HG03175 (cell line): ENCODE results near the gene POLA1.

ENCODE experiments used
- ATAC-seq: cut with Tn5 transposase; IDR thresholded peaks from one replicate; pipeline ENCODE4 v1.9.1; 2021; ENCODE audit warnings: mild to moderate bottlenecking, moderate library complexity; ENCODE audit not compliant: unreplicated experiment

Gene POLA1

DNA sequence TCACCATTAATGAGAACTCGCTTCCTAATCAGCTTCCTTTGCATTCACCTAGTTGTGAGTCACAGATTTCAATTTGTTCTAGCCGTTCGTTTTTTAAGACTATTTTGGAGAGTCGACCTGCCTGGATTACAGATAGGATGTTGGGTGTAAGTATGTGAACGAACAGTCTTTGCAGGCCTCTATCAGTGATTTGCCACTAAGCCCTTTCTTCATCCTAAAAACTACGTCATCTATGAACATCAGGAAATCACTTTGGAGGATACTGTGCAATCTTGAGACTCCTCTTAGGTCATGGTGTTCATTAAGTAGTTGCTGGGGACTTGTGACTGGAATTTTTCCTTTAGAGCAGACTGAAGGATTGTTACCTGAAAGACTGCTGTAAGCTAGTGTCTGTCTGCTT is 1.1 kb downstream of the POLA1 start:
- no peak for ATAC-seq

DNA sequence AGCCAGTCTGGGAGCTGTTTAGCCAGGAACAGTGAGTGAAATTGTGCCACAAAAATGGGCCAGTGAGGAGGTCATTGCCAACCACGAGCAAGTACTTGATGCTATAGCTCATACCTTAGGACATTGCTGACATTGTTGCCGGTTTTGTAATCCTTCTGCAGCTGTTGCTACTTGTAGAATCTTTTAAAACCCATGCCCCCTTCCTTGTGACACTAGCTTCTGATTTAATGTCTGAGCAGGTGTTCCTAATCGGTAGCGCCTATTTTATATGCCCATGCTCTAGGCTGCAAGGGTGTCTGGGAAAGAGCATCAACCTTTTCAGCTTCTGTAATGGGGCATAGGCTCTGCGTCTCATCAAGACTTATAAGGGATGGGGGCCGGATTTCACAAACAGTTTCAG is 2.6 kb downstream of the POLA1 start:
- no peak for ATAC-seq

DNA sequence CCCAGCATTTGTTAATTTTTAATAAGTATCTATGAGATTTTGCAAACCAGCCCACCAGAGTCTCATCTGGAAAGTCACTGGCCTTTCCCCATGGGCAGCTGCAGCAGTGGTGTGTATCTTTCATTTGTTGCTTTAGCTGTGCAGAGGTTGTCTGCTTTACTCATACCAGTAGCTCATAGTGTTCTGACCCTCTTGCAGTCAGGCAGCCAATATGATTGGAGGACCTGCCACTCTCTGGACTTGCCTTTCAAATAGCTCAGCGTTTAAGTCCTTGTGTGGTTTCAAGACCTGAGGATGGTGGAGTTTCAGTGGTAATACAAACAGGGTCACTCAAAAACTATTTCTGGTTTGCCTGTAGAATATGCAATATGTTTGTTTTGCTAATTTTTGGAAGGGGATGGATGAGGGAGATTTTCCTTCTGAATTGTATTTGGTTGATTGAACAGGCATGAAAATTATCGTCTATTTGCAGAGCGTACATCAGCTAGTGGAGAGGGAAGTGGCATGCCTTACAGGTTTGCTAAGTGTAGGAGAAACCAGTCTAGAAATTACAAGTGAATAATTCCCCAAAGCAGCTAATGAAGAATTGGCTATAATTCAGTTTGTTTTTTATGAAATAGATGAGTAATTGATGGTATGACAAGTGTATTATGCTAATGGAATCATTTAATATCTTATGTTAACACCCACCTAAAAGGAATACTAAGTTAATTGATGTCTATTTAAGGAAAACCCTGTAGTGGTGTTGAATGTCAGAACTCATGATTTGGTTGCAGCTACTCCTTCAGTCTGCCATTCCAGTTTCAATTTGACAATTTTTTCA is 8.9 kb downstream of the POLA1 start:
- ATAC-seq = peak; percentile 99

DNA sequence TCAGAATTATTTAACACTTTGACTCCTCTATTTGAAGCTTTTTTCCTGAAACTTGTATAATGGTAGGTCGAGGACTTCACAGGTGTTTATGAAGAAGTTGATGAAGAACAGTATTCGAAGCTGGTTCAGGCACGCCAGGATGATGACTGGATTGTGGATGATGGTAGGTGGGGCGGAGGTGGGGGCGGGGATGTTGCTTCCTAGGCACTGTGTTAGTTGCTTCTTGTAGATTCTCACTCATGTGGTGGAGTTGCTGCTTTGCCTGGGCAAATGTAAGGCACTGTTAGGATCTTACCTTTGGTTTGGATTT is 9.4 kb downstream of the POLA1 start:
- no peak for ATAC-seq

DNA sequence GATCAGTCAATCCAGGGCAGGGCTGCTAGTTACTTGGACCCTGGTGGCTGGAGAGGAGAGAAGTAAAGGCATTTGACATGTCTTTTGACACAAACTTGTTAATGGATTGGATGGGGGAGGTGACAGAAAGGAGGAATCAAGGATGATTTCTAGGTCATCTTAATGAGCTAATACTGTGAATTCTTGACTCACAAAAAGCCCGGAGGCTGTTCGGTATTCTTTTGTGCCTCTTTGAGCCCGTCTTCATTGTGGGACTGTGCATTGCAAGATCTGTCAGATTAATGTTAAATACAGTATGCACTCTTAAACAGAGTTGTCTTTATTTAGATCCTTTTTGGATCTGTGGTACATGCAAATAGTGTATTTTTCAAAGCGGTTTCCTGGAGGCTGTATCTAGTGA is 25.1 kb downstream of the POLA1 start:
- no peak for ATAC-seq

DNA sequence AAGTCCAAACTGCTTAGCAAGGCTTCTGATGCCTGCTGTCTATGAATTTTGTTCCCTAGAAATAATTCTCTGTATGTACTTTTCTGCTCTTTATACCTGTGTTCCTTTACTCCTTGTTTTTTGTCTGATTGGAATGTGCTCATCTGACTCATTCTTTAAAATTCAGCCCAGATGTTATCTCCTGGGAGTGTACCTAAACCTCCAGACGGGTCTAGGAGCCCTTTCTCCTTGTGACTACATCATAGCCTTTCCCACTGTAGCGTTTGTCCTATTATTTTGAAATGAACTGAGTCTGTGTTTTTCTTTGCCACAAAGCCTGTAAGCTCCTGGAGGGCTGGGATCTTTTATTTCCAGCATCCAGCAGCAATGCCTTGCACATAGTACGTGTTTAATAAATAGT is 26.3 kb downstream of the POLA1 start:
- ATAC-seq = no peak

DNA sequence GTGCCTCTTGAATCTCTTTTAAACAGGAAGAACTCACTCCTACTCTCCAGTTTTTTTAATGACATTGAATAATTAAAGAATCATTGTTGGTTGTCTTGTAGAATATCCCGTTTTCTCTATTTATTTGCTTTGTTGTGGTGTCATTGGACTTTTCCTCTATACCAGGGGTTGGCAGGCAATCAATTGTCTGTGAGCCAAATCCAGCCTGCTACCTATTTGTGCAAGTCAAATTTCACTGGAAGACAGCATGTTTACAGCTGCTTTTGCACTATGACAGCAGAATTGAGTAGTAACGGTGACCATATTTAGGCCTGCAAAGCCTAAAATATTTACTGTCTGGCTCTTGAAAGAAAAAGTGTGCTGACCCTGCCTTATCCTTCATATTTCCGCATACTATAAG is 34.8 kb downstream of the POLA1 start:
- no peak for ATAC-seq

DNA sequence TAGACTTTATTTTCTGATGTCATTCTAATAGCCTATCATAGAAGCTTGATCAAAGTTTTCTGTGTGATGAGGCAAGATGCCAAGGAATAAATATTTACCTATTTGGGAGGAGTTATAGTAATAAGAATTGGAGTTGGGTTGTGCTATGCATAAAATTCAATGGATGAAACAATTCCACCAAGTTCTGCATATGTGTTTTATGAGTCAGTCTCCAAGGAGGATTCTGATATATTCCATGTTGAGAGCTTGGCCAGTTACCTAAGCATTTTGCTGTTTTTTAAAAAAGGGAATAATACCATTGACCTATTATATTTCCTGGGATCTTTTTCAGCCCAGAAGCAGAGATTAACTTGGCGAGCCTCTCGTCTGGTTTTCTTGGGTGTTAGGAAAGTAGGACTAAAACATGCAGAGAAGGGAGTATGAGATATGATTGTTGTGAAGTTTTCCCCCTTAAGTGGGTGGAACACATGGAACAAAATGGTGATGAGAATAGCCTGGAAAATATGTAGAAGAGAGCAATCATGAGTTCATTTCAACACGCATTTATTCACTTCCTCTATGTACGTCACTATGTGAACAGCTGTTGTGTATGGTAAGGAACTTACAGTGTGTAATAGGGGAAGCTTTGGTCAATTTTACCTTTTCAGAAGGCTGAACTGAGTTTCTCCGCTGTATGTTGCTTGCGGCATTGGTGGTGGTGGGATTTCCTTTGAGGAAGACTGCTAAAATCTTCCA is 39.2 kb downstream of the POLA1 start:
- no peak for ATAC-seq

DNA sequence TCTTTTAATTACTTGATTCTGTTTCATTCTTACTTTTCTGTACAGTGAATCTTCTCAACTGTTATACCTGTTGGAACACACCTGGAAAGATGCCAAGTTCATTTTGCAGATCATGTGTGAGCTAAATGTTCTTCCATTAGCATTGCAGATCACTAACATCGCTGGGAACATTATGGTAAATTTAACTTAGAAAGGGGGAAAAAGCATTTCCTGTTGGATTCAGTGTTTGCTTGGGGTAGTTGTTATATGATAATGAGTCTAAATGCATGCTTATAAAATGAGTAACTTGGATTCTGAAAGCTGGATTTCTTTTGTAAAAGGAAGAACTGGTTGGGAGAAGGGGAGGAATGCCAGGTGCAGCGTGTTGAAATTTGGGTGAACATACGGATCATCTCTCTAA is 47.6 kb downstream of the POLA1 start:
- ATAC-seq = no peak

DNA sequence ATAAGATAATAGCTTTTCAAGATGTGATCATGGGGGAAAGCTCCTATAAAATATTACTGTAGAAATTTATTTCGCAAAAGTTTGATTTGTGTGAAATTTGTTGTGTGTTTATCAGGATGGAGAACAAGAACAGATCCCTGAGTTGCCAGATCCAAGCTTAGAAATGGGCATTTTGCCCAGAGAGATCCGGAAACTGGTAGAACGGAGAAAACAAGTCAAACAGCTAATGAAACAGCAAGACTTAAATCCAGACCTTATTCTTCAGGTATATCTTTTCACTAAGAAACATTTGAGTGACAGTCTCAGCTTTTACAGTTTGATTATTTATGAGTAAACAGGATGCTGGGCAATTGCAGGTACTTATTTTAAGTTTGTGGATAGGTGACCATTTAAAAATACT is 54.5 kb downstream of the POLA1 start:
- ATAC-seq = no peak

DNA sequence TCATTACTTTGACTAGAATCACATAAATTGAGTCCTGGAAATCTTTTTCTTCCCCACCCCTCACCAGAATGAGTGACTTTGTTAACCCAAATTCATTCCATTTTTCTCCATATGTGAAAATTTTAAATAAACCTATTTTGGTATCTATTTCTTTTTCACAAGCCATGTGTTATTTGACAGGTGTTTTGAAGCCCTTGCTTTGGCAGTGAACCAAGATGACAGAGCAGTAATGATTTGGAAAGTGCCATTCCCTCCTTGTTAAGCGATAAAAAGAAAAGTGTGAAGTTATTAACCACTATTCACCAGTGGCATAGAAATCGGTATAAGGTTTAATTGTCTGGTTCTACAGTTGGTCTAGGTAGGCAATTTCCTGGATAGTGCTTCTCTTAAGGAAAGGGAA is 66.1 kb downstream of the POLA1 start:
- ATAC-seq = no peak

DNA sequence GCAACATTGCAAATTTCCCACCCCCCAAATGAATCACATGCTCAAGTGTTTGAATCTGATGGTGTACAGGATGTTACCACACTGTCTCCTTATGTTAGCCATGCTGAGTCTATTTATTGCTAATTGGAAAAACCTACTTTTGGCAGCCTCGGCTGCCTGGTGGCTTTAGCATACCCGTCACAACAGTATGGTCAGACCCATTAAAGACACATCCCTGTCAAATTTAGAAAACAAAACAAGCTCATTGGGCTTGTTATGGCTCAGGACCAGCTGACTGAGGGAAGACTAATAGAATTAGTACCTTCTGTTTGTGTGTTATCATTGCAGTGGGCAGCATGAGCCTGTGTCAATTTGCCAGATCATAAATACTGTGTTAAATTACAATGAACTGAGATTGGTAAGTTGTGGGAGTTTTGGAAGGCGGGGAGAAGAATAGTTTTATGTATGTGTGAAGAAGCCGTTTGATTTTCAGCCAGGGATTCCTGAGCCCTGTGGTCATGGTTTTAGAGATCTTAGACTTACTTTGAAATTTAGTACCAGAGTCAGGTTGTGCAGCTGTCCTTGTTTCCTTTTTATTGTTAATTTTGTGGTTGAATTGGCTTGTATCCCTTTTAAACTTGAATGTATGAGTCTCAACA is 66.8 kb downstream of the POLA1 start:
- no peak for ATAC-seq

DNA sequence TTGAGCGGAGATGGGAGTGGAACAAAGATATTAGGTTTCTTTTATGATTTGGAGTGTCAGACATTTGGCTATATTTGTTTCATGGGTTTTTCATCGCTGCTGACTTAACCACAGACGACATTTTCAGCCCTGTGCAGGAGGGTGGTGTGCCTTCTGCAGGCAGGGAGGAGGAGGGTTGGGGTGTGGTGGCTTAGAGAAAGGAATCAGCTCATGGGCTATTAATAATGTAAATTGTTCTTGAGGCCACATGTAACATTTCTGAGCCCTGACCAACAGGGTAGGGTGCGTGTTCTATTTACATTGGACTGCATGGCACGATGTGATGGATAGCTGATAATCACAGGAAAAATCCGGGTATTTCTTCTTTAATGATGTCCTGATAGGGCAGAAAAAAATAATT is 67.6 kb downstream of the POLA1 start:
- no peak for ATAC-seq

DNA sequence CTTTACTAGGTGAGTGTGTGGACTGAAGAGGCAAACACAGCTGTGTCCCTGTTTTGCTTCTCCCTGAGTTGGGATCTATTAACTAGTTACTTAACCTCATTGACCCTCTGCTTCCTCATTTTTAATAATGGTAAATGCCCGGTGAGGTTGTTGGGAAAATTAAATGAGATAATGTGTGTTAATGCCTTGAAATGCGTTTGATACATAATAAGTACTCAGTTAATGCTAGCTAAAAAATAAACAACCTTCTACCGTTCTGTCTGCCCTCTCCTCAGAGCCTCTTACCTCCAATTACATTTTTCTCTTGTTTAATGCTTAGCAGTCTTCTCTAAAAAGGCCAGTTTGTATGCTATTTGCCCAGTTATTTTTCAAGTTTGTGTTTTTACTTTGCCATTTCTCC is 70.3 kb downstream of the POLA1 start:
- no peak for ATAC-seq

DNA sequence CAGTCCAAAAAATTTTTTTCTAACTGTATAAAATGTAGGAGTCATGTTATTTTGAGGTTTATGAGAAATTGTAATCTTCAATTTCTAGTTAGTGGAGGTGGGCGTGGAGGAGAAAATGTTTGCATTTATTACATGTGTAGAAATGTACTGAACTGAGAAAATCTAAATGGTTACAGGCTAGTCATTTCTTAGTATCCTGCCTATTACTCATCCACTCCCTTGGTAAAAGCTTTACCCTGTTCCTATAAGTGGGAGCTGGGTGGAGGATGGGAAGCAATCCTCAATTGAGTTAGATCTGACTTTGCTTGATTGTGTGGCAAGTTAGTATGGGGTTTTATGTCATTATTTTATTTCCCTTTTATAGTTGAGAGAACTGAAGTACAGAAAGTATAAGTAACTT is 73.8 kb downstream of the POLA1 start:
- ATAC-seq = no peak

DNA sequence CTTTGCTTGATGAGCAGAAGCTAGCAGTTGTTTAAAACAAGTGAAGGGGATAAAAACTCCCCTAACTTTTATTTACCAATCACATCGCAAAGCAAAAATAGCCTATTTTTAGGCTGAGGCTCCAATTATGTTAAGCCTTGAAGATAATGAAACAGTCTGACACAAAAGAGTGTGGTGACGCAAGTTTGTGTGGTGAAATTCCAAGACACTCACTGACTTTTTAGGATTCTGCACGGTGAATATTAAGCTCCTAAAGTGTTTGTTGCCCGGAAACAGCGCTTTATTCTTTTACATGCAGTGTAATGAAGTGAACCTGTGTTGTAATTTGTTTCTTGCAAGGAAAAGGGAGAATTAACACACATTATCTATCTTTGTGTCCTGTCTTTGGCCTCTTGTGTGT is 74.8 kb downstream of the POLA1 start:
- ATAC-seq = no peak

DNA sequence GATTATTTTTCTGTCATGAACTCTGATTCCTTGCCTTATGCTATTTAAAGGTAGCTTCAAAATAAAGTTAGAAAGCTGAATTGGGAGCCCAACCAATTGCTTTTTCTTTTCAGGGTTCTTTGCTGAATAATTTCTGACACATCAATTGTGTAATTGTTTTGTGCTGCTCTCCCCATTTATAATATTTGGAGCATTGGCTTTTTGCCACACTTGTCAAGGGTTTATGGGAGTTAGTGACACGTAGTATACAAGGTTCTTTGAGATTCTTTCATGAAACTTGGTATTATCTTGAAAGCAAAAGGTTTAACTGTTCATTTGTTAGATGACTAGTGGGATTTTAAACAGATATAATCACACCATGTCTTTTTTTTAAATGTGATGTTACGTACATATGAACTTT is 80.9 kb downstream of the POLA1 start:
- no peak for ATAC-seq

DNA sequence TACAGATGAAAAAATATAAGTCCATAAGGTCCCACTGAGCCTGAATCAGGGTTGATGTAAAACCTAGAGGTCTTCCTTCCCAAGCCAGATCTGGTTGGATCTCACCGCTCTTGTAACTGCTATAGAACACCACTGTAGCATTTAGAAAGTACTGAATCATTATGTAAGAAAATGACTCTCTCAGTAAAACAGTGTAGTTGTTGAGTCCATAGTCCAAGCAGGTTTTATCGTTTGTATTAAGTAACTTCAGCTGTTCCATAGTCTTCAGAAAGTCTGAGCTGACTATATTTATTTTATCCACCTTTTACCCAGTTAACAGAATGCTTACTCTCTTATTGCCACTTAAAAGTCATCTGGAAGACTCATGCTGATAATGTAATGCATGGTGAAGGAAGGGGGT is 82.2 kb downstream of the POLA1 start:
- ATAC-seq = no peak

DNA sequence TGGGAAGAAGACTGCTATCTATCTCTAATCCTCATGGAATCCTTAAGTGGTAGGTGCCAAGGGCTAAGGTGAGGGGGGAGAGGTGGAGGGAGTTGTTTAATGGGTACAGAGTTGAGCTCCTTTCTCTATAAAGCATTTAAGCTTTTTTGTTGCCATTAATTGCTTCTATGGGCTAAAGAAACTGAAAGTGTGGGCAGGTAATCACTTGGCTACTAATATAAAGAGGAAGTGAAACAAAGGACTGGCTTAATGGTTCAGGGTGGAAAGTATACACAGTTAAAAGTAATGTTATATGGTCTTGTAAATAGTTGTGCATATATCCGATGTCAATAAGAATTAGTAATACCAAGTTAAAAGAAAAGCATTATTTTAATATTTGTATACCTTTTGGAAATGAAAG is 83.9 kb downstream of the POLA1 start:
- ATAC-seq = peak; percentile 99

DNA sequence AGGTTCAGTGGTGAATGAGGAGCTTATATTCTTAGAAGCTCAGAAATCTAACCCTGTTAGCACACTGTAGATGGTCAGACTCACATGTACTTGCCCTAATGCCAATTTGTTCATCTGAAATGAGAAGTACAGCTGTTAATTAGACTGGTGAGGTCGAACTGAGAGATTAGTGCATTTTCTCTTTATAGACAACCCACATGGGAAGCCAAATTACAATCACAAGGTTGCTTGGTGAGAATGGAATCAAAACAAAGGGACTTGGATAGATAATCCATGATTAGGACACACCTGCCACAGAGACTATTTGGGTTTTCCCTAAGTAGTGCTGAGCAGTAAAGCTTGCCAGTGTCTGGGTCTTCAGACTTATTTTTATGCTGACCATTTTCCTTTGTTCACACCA is 88.3 kb downstream of the POLA1 start:
- ATAC-seq = no peak

DNA sequence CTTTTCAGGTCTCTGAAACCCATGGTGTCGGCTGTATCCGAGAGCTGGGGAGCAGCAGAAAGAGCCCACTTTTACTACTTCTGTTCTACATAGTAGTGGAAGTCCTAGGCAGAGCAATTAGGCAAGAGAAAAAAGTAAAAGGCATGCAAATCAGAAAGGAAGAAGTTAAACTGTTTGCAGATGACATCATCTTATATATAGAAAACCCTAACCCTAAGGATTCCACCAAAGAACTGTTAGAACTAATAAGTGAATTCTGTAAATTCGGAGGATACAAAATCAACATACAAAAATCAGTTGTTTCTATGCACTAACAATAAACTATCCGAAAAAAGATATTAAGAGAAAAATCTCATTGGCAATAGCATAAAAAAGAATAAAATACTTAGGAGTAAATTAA is 95.3 kb downstream of the POLA1 start:
- no peak for ATAC-seq

DNA sequence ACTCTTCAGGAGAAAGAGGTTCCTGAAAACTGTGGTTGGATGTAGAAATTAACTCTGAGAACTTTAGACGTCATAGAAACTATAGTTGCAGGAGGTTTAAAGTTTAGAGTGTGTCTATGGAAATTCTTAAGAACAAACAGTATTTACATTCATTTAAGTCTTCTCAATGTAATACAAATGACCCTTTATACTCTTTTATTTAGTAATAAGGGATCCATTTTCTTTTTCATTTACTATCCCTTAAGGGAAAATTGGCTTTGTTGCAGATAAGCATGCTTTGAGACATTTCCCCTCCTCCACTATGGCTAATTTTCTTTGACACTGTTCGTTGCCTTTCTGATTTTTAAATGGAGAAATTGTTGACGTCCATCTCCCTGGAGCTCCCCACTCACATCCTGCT is 96.4 kb downstream of the POLA1 start:
- no peak for ATAC-seq
